Lower leg skin (tissue), 3 donors: Measurements from ENCODE around the gene IGSF9.

Experiments
- CTCF ChIP-seq, 3 donors: fragments of 450-650 bp; IDR thresholded peaks; one replicate each; pipeline ENCODE4 v1.5.1; 2016; ENCODE audit warnings: antibody characterized with exemption in 3 of 3, mild to moderate bottlenecking in 3 of 3, moderate library complexity in 2 of 3
- POLR2A ChIP-seq, 2 donors: fragments of 450-650 bp; IDR thresholded peaks; one replicate each; pipeline ENCODE4 v1.6.1; 2016 to 2017; ENCODE audit warnings: antibody characterized with exemption in 2 of 2, mild to moderate bottlenecking in 1 of 2, moderate library complexity in 1 of 2

- TF ChIP-seq CTCF (IDR thresholded peaks at IDR 0.05): no peak
- no peak for TF ChIP-seq POLR2A (IDR thresholded peaks at IDR 0.05)
These were observed 24.2 kb downstream of the IGSF9 start for GRCh38 chr1:159921251-159921650.
